Activated CD8-positive, alpha-beta memory T cell treated with anti-CD3 and anti-CD28 coated beads, Interleukin-2, amount 50 U/mL, for 1 hour (primary cell): Measurements from ENCODE around the gene PTPRM.
"Not testable (repeated sequence)": the region's sequence is repeated elsewhere in the genome, so short reads cannot be mapped to it uniquely, and the experiment has no call there.

Experiments used
- DNase-seq: peaks from one replicate; pipeline ENCODE4 v3.0.0-alpha.2; 2020; ENCODE audit errors: extremely low read depth

The PTPRM gene

GRCh38 chr18:8050616-8051329 lies 483.7 kb downstream of the PTPRM start:
- no peak for DNase-seq

GRCh38 chr18:8051453-8051852 lies 484.3 kb downstream of the PTPRM start:
- no peak for DNase-seq

DNA sequence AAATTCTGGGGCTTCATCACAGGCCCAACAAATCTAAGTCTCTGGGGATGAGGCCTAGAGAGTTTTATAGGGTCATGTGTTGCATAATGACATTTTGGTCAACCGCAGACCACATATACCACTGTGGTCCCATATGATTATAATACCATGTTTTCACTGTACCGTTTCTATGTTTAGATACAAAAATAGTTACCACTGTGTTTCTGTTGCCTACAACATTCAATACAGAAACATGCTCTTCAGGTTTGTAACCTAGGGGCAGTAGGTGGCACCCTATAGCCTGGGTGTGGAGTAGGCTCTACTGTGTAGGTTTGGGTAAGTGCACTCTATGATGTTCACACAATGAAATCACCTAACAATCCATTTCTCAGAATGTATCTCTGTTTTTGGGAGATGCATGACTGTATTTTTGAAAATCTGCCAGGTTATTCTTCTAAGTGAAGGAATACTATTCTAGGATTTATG lies 485.2 kb downstream of the PTPRM start:
- DNase-seq, result no peak

DNA sequence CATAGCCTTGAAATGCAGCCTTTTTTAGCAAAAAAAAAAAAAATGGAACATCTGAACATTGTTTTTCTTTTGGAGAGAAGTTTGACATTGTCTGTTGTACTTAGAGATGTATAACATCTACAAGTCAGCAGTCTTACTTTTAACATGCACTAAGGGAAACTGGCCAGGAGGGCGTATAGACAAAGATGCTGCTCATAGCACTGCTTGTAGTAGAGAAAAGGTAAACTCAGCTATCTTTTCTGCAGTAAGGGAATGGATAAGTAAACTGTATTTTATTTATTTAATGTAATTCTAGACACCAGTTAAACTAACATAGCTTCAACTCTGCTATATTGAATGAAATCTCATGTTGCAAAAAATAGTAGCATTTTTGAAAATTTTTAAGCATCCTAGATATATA lies 489.6 kb downstream of the PTPRM start:
- no peak for DNase-seq

GRCh38 chr18:8063152-8063551 lies 496.0 kb downstream of the PTPRM start:
- not testable (repeated sequence) for DNase-seq

GRCh38 chr18:8063733-8064132 lies 496.6 kb downstream of the PTPRM start:
- DNase-seq, result no peak

DNA sequence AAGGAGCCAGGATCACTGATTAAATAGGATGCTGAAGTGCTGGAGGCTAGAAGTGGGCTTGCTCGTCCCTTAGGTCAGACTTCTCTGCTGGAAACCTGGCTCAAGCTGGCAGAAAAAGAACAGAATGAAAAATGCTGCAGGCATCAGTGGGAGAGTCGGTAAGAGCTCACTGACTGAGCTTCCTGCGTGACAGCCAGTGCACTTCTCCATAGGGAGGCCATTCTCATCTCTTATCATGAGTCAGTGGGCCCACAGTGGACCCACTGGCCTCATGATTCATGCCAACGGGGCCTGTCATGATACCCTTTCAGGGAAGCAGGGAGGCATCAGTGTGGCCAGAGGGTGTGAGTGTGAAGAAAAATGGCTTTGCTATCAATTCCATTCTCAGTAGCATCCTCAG lies 498.2 kb downstream of the PTPRM start:
- no peak for DNase-seq

GRCh38 chr18:8065773-8066172 lies 498.7 kb downstream of the PTPRM start:
- DNase-seq, result no peak

- no peak for DNase-seq
Observed at GRCh38 chr18:8069708-8070107, 502.6 kb downstream of the PTPRM start.

GRCh38 chr18:8073167-8073566 lies 506.1 kb downstream of the PTPRM start:
- no peak for DNase-seq

GRCh38 chr18:8080092-8080491 lies 513.0 kb downstream of the PTPRM start:
- DNase-seq, result no peak

DNA sequence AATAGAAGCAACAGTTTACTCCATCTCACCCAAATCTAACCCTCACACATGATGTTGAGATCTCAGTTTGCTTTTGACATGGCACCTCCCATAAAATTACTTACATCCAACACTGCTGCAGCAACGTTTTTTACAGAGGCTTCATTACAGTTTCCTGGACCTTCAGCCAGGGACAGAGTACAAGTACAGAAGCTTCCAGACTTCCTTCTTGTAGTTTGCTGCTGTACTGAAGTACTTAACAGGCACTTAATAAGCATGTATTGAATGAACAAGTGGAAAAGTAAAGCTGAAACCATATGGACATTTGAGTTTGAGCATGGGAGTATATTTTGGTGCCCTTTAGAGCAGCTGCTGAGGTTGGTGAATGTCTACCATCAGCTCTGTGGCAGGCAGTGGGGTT lies 514.2 kb downstream of the PTPRM start:
- no peak for DNase-seq

DNA sequence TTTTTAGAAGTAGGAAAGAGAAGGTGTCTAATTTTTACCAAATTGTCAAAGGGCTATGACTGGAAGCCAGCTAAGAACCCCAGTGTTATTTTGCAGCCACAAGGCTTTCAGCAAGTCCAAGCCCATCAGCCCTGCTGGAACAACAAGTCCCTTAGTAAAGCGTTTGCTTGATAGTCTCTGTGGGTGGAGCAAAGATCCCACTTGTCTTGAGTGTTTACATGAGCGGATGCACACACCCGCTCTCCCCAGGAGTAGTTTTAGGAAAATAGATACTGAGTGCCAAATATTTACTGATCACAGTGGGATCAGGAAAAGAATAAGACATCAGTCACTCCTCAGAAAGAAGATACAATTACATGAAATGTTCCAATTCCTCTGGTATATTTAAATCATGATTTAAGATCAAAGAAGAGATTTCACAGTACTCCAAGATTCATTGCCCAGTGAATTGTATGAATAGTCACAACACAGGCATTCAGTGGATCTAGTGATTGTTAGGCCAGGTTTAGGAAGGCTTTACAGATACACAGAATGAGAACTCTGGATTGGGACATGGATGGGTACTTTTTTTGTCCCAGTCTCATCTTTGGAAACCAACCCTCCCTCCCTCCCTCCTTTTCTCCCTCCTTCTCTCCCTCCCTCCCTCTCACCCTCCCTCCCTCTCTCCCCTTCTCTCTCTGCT lies 514.9 kb downstream of the PTPRM start:
- DNase-seq, result no peak

DNA sequence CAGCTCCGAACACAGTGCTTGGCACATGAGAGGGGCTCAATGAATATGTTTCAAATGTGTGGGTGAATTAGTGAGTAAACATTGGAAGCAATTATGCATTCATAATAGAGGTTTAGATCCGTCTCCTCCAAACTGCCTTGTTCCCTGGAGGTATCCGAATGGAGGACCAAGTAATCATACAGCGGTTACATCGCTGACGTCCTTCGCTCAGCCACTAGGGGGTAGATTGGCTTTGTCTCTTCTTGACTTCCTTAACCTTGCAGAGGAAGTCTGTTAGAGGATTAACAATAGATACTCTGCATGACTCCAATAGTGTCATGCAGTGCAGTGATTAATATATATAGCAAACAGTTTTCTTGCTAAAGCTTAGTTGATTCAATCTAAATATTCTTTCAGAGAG lies 517.0 kb downstream of the PTPRM start:
- no peak for DNase-seq

DNA sequence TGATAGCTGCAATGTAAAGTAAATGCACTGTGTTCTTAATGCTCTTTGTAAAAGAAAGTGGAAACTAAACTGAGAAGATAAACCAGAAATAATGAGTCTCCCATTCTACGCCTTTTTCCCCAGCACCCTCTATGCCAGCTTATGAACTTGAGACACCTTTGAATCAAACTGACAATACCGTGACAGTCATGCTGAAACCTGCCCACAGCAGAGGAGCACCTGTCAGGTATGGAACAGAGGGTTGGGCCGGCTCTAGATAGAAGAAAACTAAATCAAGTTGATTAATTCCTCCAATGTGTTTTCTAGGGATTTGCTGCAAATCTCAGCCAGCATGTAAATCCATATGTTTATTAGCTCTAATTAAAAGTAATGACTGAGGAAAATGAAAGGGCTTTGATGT lies 521.5 kb downstream of the PTPRM start:
- DNase-seq, result no peak

DNA sequence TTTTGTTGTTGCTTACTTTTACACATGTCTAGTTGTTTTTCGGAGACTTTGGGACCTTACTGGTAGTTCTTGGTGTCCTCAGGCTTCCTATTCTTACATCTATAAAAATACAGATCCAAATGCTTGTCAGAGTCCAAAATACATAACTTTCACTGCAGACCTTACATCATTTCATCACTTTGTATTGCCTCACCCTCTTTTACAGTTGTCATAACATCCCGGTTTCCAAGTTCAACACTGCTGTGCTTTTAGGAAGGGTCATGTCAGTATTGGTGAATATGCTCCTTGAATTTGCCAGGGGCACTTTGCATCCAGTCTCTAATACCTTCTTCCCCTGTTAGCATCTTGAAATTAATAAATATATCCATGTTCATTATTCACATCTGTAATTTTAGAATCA lies 523.9 kb downstream of the PTPRM start:
- DNase-seq, result no peak

- no peak for DNase-seq
Observed at GRCh38 chr18:8095947-8096570, 528.9 kb downstream of the PTPRM start.

DNA sequence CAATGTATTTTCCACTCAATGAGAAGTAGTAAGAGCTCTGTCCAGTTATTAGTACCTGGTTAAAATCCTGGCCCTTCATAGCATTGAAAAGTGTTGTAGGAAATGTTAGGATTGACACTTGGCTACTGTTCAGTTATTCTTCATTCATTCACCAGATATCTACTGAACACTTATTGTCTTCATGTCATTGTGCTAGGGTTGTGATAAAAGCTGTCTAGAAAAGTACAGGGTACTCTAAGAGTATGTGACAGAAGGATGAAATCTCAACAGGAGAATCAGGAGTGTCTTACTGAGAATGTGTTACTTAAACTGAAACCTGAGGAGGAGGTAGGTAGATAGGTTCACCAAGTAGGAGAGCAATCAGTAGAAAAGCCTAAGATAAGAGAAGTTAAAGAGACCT lies 530.3 kb downstream of the PTPRM start:
- DNase-seq, result no peak

- DNase-seq, result no peak
Observed at GRCh38 chr18:8097927-8098326, 530.8 kb downstream of the PTPRM start.

GRCh38 chr18:8106603-8107002 lies 539.5 kb downstream of the PTPRM start:
- DNase-seq, result no peak

DNA sequence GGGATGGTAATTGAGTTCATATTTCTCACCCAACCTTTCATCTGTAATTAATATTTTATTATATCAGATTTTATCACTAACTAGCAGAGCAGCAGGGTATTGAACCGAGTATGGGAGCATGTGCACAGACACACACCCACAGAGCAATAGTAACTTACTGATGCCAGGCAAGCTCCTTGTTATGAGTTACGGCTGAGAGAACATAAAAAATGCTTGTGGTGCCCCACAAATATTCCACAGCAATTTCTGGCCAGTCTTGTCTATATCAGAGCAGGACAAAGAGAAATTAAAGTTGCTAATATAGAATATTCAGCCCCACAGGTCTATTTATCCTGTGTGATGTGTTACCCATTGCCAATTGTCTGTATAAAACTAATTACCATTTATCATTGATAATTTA lies 540.3 kb downstream of the PTPRM start:
- DNase-seq, result no peak

DNA sequence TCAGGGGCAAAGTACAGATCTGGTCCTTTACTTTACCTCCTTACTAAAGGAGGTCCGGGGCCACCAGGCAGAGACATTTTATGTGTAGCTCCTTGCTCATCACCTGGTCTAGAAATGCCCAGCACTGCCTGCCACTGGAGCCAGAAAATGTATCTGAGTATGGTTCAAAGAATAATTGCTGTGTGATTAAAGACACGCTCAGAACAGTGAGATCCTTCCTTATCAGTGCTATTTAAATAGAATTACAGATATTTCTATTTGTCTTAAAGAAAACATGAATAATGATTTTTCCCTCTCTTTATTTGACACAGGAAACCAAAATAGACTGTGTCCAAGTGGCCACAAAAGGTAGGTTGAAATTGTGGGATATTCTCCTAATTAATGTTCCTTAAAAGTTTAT lies 547.4 kb downstream of the PTPRM start:
- no peak for DNase-seq

DNA sequence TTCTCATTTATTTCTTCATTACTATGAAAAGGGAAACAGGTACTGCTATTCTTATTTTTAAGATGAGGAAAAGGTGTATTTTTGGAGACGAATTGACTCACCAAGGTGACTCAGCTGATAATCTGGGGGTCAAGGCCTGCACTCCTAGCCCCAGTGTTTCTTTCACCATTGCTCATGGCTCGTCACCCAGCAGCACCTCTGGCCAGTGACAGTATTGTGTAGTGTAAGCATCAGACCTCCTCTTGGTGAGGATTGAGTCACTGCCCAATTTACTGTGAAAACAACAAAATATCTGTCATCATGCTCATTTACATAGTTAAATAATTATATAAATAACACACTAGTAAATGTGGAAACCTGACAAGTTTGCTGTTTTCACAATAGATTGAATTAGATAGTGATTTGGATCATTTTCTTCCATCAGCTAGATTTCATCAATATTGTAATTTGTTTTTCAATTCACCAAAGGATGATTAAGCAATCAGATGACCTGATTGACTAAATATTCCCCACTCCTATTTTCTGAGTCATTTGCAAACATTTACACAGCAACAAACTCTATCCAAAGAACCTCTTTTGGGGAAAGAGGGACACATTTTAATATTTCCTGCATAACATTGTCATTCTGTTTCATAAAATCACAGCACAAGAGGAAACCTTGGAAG lies 549.4 kb downstream of the PTPRM start:
- no peak for DNase-seq
